A549 (cell line): Measurements from ENCODE around the gene FBXO28. TPM values are rescaled to one million over a fixed set of nuclear protein-coding genes. Genes with fewer than 3 reads are reported as not detected.

Source experiments
- ATAC-seq, 2 experiments: fragments of 200-7000 bp in 1 of 2; fragments of >200 bp in 1 of 2; cut with Nextera tagmentation in 1 of 2; cut with Tn5 transposase in 1 of 2; 3 replicates each; pipeline versions ENCODE4 v1.8.0 to v1.9.1; 2018 to 2020; ENCODE audit warnings: mild to moderate bottlenecking in 1 of 2, moderate library complexity in 1 of 2
- CTCF ChIA-PET: fragments of 300-600 bp; sonication (Branson Sonifier 250); formaldehyde crosslinking; extraction: SDS; loops from one replicate; lab custom pipeline; 2021; ENCODE audit warnings: antibody characterized with exemption, inconsistent platforms; lab: Yijun Ruan, JAX
- POLR2A ChIA-PET: fragments of 350-600 bp; formaldehyde crosslinking; extraction: SDS; loops from one replicate; lab custom pipeline; 2021; ENCODE audit warnings: antibody characterized with exemption, inconsistent platforms; lab: Yijun Ruan, JAX
- DNase-seq, 2 experiments: peaks; one replicate each; pipeline versions ENCODE4 v3.0.0 to v3.0.0-alpha.2; 2011 to 2016; ENCODE audit warnings: low read depth in 1 of 2, low spot score in 1 of 2
- FAIRE-seq: peaks from 2 replicates; lab custom pipeline; 2011; peaks lifted over from hg19 to GRCh38; lab: Jason Lieb, UNC
- H3K27ac ChIP-seq, 2 experiments: fragments of >200 bp; sonication (Bioruptor Twin); formaldehyde crosslinking; 3 replicates each; pipeline ENCODE4 v1.5.1; 2016 to 2017
- H3K4me1 ChIP-seq: fragments of >200 bp; sonication (Bioruptor Twin); formaldehyde crosslinking; 3 replicates; pipeline ENCODE4 v1.6.1; 2016
- H3K4me2 ChIP-seq: fragments of >200 bp; sonication (Bioruptor Twin); formaldehyde crosslinking; 3 replicates; pipeline ENCODE4 v1.6.1; 2016
- H3K4me3 ChIP-seq: fragments of >200 bp; sonication (Bioruptor Twin); formaldehyde crosslinking; 3 replicates; pipeline ENCODE4 v1.5.1; 2016
- H3K9me3 ChIP-seq: fragments of >200 bp; sonication (Bioruptor Twin); formaldehyde crosslinking; 3 replicates; pipeline ENCODE4 v1.6.1; 2016
- CBX8 ChIP-seq: fragments of 200-600 bp; sonication (generic); IDR thresholded peaks from 2 replicates; pipeline ENCODE4 v1.6.1; 2016
- CHD4 ChIP-seq: fragments of 200-600 bp; sonication (generic); IDR thresholded peaks from 2 replicates; pipeline ENCODE4 v1.6.1; 2016; ENCODE audit warnings: antibody characterized with exemption, mild to moderate bottlenecking, borderline replicate concordance
- EHMT2 ChIP-seq: fragments of 200-600 bp; sonication (generic); IDR thresholded peaks from 2 replicates; pipeline ENCODE4 v1.6.1; 2016; ENCODE audit warnings: antibody characterized with exemption, low read depth, mild to moderate bottlenecking, moderate library complexity
- FOSL2 ChIP-seq, 2 experiments: fragments of 450-650 bp in 1 of 2; fragments of >200 bp in 1 of 2; sonication (Bioruptor Twin) in 1 of 2; formaldehyde crosslinking; IDR thresholded peaks; 2 replicates each; pipeline versions ENCODE4 v1.5.0 to v1.6.1; 2016 to 2020; ENCODE audit warnings: mild to moderate bottlenecking in 1 of 2, moderate library complexity in 1 of 2
- FOXS1 ChIP-seq: fragments of 250-450 bp; sonication (Bioruptor Pico); IDR thresholded peaks from 2 replicates; pipeline ENCODE4 v1.5.0; 2020; ENCODE audit warnings: mild to moderate bottlenecking, moderate library complexity
- HDAC2 ChIP-seq: fragments of 200-600 bp; sonication (generic); IDR thresholded peaks from 2 replicates; pipeline ENCODE4 v1.6.1; 2016
- HEYL ChIP-seq: fragments of 250-450 bp; sonication (Bioruptor Pico); IDR thresholded peaks from 2 replicates; pipeline ENCODE4 v1.8.0; 2021; ENCODE audit warnings: mild to moderate bottlenecking, moderate library complexity
- HMGXB4 ChIP-seq: fragments of 250-450 bp; sonication (Bioruptor Pico); IDR thresholded peaks from 2 replicates; pipeline ENCODE4 v1.5.0; 2021; ENCODE audit warnings: mild to moderate bottlenecking, moderate library complexity, borderline replicate concordance
- HOXA7 ChIP-seq: fragments of 250-450 bp; sonication (Bioruptor Pico); IDR thresholded peaks from 2 replicates; pipeline ENCODE4 v1.5.0; 2020; ENCODE audit warnings: mild to moderate bottlenecking, moderate library complexity
- HOXB13 ChIP-seq: fragments of 250-450 bp; sonication (Bioruptor Pico); IDR thresholded peaks from 2 replicates; pipeline ENCODE4 v1.5.0; 2020; ENCODE audit warnings: low read depth, mild to moderate bottlenecking, moderate library complexity
- HOXB5 ChIP-seq: fragments of 250-450 bp; sonication (Bioruptor Pico); IDR thresholded peaks from 2 replicates; pipeline ENCODE4 v1.5.0; 2020; ENCODE audit warnings: mild to moderate bottlenecking, moderate library complexity
- JUN ChIP-seq, 2 experiments: fragments of >200 bp; sonication (Bioruptor Twin); formaldehyde crosslinking; IDR thresholded peaks; 2 replicates in 1 of 2; 3 replicates in 1 of 2; pipeline ENCODE4 v1.6.1; 2016 to 2017
- JUNB ChIP-seq: fragments of >200 bp; sonication (Bioruptor Twin); formaldehyde crosslinking; IDR thresholded peaks from 2 replicates; pipeline ENCODE4 v1.6.1; 2016
- MAFK ChIP-seq: fragments of 450-650 bp; IDR thresholded peaks from 2 replicates; pipeline ENCODE4 v1.6.1; 2014; ENCODE audit not compliant: partially characterized antibody
- NR3C1 ChIP-seq: fragments of >200 bp; sonication (Bioruptor Twin); formaldehyde crosslinking; IDR thresholded peaks from 3 replicates; pipeline ENCODE4 v1.6.1; 2017
- PBX3 ChIP-seq: IDR thresholded peaks from 2 replicates; pipeline ENCODE4 v1.6.1; 2012
- PHF8 ChIP-seq: fragments of 200-600 bp; sonication (generic); IDR thresholded peaks from 2 replicates; pipeline ENCODE4 v1.6.1; 2016; ENCODE audit warnings: low read depth, mild to moderate bottlenecking, antibody characterized with exemption, moderate library complexity, borderline replicate concordance
- RFX5 ChIP-seq: fragments of 450-650 bp; IDR thresholded peaks from 2 replicates; pipeline ENCODE4 v1.7.1; 2014; ENCODE audit warnings: antibody characterized with exemption, mild to moderate bottlenecking, moderate library complexity
- RNF2 ChIP-seq: fragments of 200-600 bp; sonication (generic); IDR thresholded peaks from 2 replicates; pipeline ENCODE4 v1.6.1; 2016; ENCODE audit warnings: low read depth, mild to moderate bottlenecking, antibody characterized with exemption, moderate library complexity, borderline replicate concordance
- SMC3 ChIP-seq: fragments of >200 bp; sonication (Bioruptor Twin); formaldehyde crosslinking; IDR thresholded peaks from 3 replicates; pipeline ENCODE4 v1.6.1; 2018; ENCODE audit warnings: inconsistent platforms
- TP53 ChIP-seq: fragments of 250-450 bp; sonication (Bioruptor Pico); IDR thresholded peaks from 2 replicates; pipeline ENCODE4 v1.5.0; 2021; ENCODE audit warnings: mild to moderate bottlenecking, moderate library complexity
- ZC3H11A ChIP-seq: fragments of 450-650 bp; IDR thresholded peaks from 2 replicates; pipeline ENCODE4 v1.6.1; 2014; ENCODE audit warnings: antibody characterized with exemption, mild to moderate bottlenecking
- WGBS: methylation state at CpG from one replicate; pipeline ENCODE4 v1.1.6; 2017; ENCODE audit errors: missing lambda C conversion rate; 5-methylcytosine and 5-hydroxymethylcytosine counted together
- polyA plus RNA-seq, 4 experiments: library from polyadenylated mRNA; depleted of rRNA in 3 of 4; stranded (reverse); fragments of >200 nt; fragmentation: RNase III in 1 of 4; extraction: RNeasy Plus Mini Kit Qiagen cat#74134 plus additional on column Dnase treatment in 1 of 4; gene quantifications; 2 replicates in 3 of 4; 3 replicates in 1 of 4; pipeline ENCODE4 v1.2.3, GENCODE V29; 2011 to 2017

FBXO28 gene
- polyA plus RNA-seq, 2 of the 4 experiments (the other 2 are of a cell fraction): 19.1 to 31.5 TPM

GRCh38 chr1:224108991-224109390, 4.9 kb upstream of the FBXO28 start:
- FAIRE-seq (no peak), ATAC-seq (no peak), DNase-seq (no peak)
- TF ChIP-seq HDAC2: no peak
- no peak for TF ChIP-seq HOXA7 (CRISPR knock-in tag)
- TF ChIP-seq RNF2: no peak
- no peak for TF ChIP-seq PHF8
- TF ChIP-seq HOXB5 (CRISPR knock-in tag): no peak
- no peak for TF ChIP-seq FOSL2 (IDR thresholded peaks at IDR 0.05)
- no peak for TF ChIP-seq FOSL2 (CRISPR knock-in tag; IDR thresholded peaks at IDR 0.05)
- no peak for TF ChIP-seq HEYL (CRISPR knock-in tag)
- no peak for TF ChIP-seq EHMT2
- no peak overlapping the region for H3K27ac ChIP-seq
- H3K4me2 ChIP-seq: no peak overlapping the region
- no peaks in the 10 kb centered on the region for H3K9me3 ChIP-seq
- no peak overlapping the region for H3K4me3 ChIP-seq
- H3K4me1 ChIP-seq: 0 out of 3 replicates have a peak, but pooled peaks cover 9% of the 10 kb centered on the region
- ChIA-PET CTCF (interaction anchor here (1.0 kb wide), 1 partner anchor 28 kb away, joined by 3 read pairs; no protein-coding TSS in a partner anchor), POLR2A (no interaction called here)

- no peak for ATAC-seq
- FAIRE-seq: no peak
Measured at GRCh38 chr1:224109981-224110380, 3.9 kb upstream of the FBXO28 start.

GRCh38 chr1:224113005-224113404, 906 bp upstream of the FBXO28 start:
- POLR2A ChIA-PET: no interaction called here
- no peak overlapping the region for H3K27ac ChIP-seq
- no peak overlapping the region; the same call in 2 of the 3 replicates for H3K4me2 ChIP-seq
- WGBS: 43% methylated on average over 10 of the region's 10 CpGs
- H3K4me1 ChIP-seq: peaks cover 14% of the 10 kb centered on the region; the same call in 2 of the 3 replicates
- ATAC-seq: no peak
- no peaks in the 10 kb centered on the region for H3K9me3 ChIP-seq
- no peak for FAIRE-seq
- TF ChIP-seq NR3C1 (no peak), TP53 (CRISPR knock-in tag) (no peak)
- DNase-seq: no peak
- CTCF ChIA-PET: no interaction called here
- no peak overlapping the region for H3K4me3 ChIP-seq

More at GRCh38 chr1:224109981-224110380, 3.9 kb upstream of the FBXO28 start:
- TF ChIP-seq HMGXB4 (CRISPR knock-in tag) (no peak), MAFK (no peak), CBX8 (no peak), SMC3 (no peak), RFX5 (no peak), ZC3H11A (no peak), CHD4 (no peak), FOXS1 (no peak), PBX3 (no peak), JUNB (no peak), JUN (IDR thresholded peaks at IDR 0.05) (no peak), HOXB13 (CRISPR knock-in tag) (no peak)
- WGBS: 70% methylated on average over 1 of the region's 1 CpG
- DNase-seq: no peak
- Histone ChIP-seq H3K4me2 (no peak overlapping the region), H3K4me3 (no peak overlapping the region), H3K4me1 (0 out of 3 replicates have a peak, but pooled peaks cover 9% of the 10 kb centered on the region), H3K27ac (no peak overlapping the region), H3K9me3 (no peaks in the 10 kb centered on the region)
- CTCF ChIA-PET: interaction anchor here (0.6 to 1.1 kb wide), 2 partner anchors 223 to 227 kb away, joined by 3 read pairs; no protein-coding TSS in a partner anchor
- POLR2A ChIA-PET: no interaction called here
